PC-9 (cell line): Measurements from ENCODE around the gene KIAA1217. TPM values are rescaled to one million over a fixed set of nuclear protein-coding genes. Genes with fewer than 3 reads are reported as not detected.

Source experiments
- BruUV-seq: library from RNA; stranded (reverse); fragments of 400-500 nt; replicated peaks from 2 replicates; lab custom pipeline; 2021; lab: Mats Ljungman, UMichigan
- CTCF ChIA-PET: fragments of 300-600 bp; sonication (Branson Sonifier 250); formaldehyde crosslinking; loops from one replicate; lab custom pipeline; 2022; ENCODE audit warnings: antibody characterized with exemption; lab: Charles Lee
- POLR2A ChIA-PET: fragments of 300-600 bp; sonication (Branson Sonifier 250); formaldehyde crosslinking; loops from one replicate; lab custom pipeline; 2022; ENCODE audit warnings: antibody characterized with exemption; ENCODE audit not compliant: unreplicated experiment; lab: Charles Lee
- DNase-seq, 2 experiments: peaks; one replicate each; pipeline versions ENCODE4 v3.0.0 to v3.0.0-alpha.2; 2015 to 2022; ENCODE audit warnings: mixed read lengths in 1 of 2
- H2AFZ ChIP-seq: fragments of 200-600 bp; sonication (generic); 2 replicates; pipeline ENCODE4 v1.8.1; 2017; ENCODE audit warnings: antibody characterized with exemption
- H3F3A ChIP-seq: fragments of 200-600 bp; sonication (generic); 2 replicates; pipeline ENCODE4 v1.8.1; 2017; ENCODE audit warnings: antibody characterized with exemption, mild to moderate bottlenecking, low read depth; ENCODE audit not compliant: insufficient read depth
- H3K27ac ChIP-seq: fragments of 200-600 bp; sonication (generic); 2 replicates; pipeline ENCODE4 v1.6.1; 2016; ENCODE audit warnings: mixed run types
- H3K27me3 ChIP-seq: fragments of 200-600 bp; sonication (generic); 2 replicates; pipeline ENCODE4 v1.6.1; 2016; ENCODE audit warnings: low read depth, mixed run types; ENCODE audit not compliant: insufficient read depth
- H3K36me3 ChIP-seq: fragments of 200-600 bp; sonication (generic); 2 replicates; pipeline ENCODE4 v1.6.1; 2016; ENCODE audit warnings: low read depth, mixed run types
- H3K4me1 ChIP-seq: fragments of 200-600 bp; sonication (generic); replicated peaks from 2 replicates; pipeline ENCODE4 v1.6.1; 2016; ENCODE audit warnings: mixed run types; ENCODE audit not compliant: insufficient read depth
- H3K4me2 ChIP-seq: fragments of 200-600 bp; sonication (generic); 2 replicates; pipeline ENCODE4 v1.6.1; 2017; ENCODE audit warnings: mixed run types
- H3K4me3 ChIP-seq: fragments of 200-600 bp; sonication (generic); 2 replicates; pipeline ENCODE4 v1.6.1; 2016; ENCODE audit warnings: mixed run types
- H3K79me2 ChIP-seq: fragments of 200-600 bp; sonication (generic); 2 replicates; pipeline ENCODE4 v1.6.1; 2017; ENCODE audit warnings: low read depth, mixed run types
- H3K9me2 ChIP-seq: fragments of 200-600 bp; sonication (generic); 2 replicates; pipeline ENCODE4 v1.8.1; 2017; ENCODE audit warnings: mild to moderate bottlenecking; ENCODE audit not compliant: insufficient read depth
- H3K9me3 ChIP-seq: fragments of 200-600 bp; sonication (generic); 2 replicates; pipeline ENCODE4 v1.8.1; 2016; ENCODE audit warnings: low read depth; ENCODE audit not compliant: insufficient read depth
- H4K20me1 ChIP-seq: fragments of 200-600 bp; sonication (generic); 2 replicates; pipeline ENCODE4 v1.8.1; 2017; ENCODE audit not compliant: insufficient read depth
- CTCF ChIP-seq: fragments of 200-600 bp; sonication (generic); conservative IDR thresholded peaks from 2 replicates; pipeline ENCODE4 v1.6.1; 2017; ENCODE audit warnings: mixed run types, antibody characterized with exemption, mild to moderate bottlenecking, moderate library complexity
- EZH2 ChIP-seq: fragments of 200-600 bp; sonication (generic); IDR thresholded peaks from 2 replicates; pipeline ENCODE4 v1.8.0; 2017; ENCODE audit warnings: antibody characterized with exemption, low read depth
- intact Hi-C: fragments of 100-400 bp; cut with micrococcal nuclease; formaldehyde crosslinking; loops from one replicate; pipeline ENCODE4 v1.10.0; 2022; ENCODE audit not compliant: unreplicated experiment
- total RNA-seq: library from RNA; stranded (reverse); gene quantifications from 2 replicates; pipeline ENCODE4 v1.2.3, GENCODE V29; 2021

The KIAA1217 gene
- total RNA-seq, 1 experiment from 2014 or later = 41.1 TPM

- H3K4me1 ChIP-seq = peaks cover 8% of the 10 kb centered on the region; the same call in 1 of the 2 replicates
- H2AFZ ChIP-seq = no peak overlapping the region
- no peaks in the 10 kb centered on the region for H3K27me3 ChIP-seq
- intact Hi-C loops = no loop called here
- no peaks in the 10 kb centered on the region for H3K9me3 ChIP-seq
- H4K20me1 ChIP-seq = no peaks in the 10 kb centered on the region; the same call in 1 of the 2 replicates
- H3F3A ChIP-seq = no peaks in the 10 kb centered on the region
- no peaks in the 10 kb centered on the region for H3K9me2 ChIP-seq
- no peaks in the 10 kb centered on the region for H3K79me2 ChIP-seq
- no peaks in the 10 kb centered on the region for H3K36me3 ChIP-seq
- H3K4me2 ChIP-seq = no peak overlapping the region
- H3K27ac ChIP-seq = no peak overlapping the region
- ChIA-PET POLR2A (no interaction called here), CTCF (no interaction called here)
- BruUV-seq = no TSS peak
- no peak for TF ChIP-seq CTCF
- no peak for TF ChIP-seq EZH2
- DNase-seq = no peak
- H3K4me3 ChIP-seq = no peak overlapping the region
Observed at GRCh38 chr10:24385776-24386175, 176.8 kb downstream of the KIAA1217 start.

GRCh38 chr10:24390146-24390700 lies 181.3 kb downstream of the KIAA1217 start:
- POLR2A ChIA-PET = no interaction called here
- Histone ChIP-seq H3K27ac (no peak overlapping the region), H4K20me1 (no peaks in the 10 kb centered on the region), H3K36me3 (no peaks in the 10 kb centered on the region), H3K27me3 (no peaks in the 10 kb centered on the region), H3F3A (no peaks in the 10 kb centered on the region), H3K9me2 (no peaks in the 10 kb centered on the region), H2AFZ (no peak overlapping the region), H3K4me1 (no peaks in the 10 kb centered on the region), H3K9me3 (no peaks in the 10 kb centered on the region), H3K4me3 (no peak overlapping the region), H3K79me2 (no peaks in the 10 kb centered on the region), H3K4me2 (no peak overlapping the region)
- intact Hi-C loops = no loop called here
- no peak for TF ChIP-seq CTCF
- no peak for TF ChIP-seq EZH2
- CTCF ChIA-PET = interaction anchor here (0.6 kb wide), 1 partner anchor 148 kb away, joined by 19 read pairs; no protein-coding TSS in a partner anchor
- BruUV-seq = no TSS peak
- DNase-seq = no peak

- H4K20me1 ChIP-seq = no peaks in the 10 kb centered on the region
- no TSS peak for BruUV-seq
- H3K79me2 ChIP-seq = no peaks in the 10 kb centered on the region
- intact Hi-C loops = no loop called here
- H3F3A ChIP-seq = no peaks in the 10 kb centered on the region
- H3K4me1 ChIP-seq = no peaks in the 10 kb centered on the region
- H3K9me3 ChIP-seq = no peaks in the 10 kb centered on the region
- H3K36me3 ChIP-seq = no peaks in the 10 kb centered on the region
- no peaks in the 10 kb centered on the region for H3K9me2 ChIP-seq
- no peak for TF ChIP-seq EZH2
- TF ChIP-seq CTCF = no peak
- H3K4me3 ChIP-seq = no peak overlapping the region
- H3K27me3 ChIP-seq = no peaks in the 10 kb centered on the region
- POLR2A ChIA-PET = no interaction called here
- H3K27ac ChIP-seq = no peak overlapping the region
- no peak overlapping the region for H2AFZ ChIP-seq
- no peak for DNase-seq
- no peak overlapping the region for H3K4me2 ChIP-seq
- CTCF ChIA-PET = no interaction called here
Observed at GRCh38 chr10:24390746-24391145, 181.8 kb downstream of the KIAA1217 start.
